Activated naive CD8-positive, alpha-beta T cell treated with anti-CD3 and anti-CD28 coated beads, Interleukin-2, amount 10 ng/mL, durations not matched to agents 7 days and 5 days (primary cell): ENCODE measurements around the gene SYNJ1. TPM values are rescaled to one million over a fixed set of nuclear protein-coding genes. Genes with fewer than 3 reads are reported as not detected.
"Not testable (repeated sequence)": the region's sequence is repeated elsewhere in the genome, so short reads cannot be mapped to it uniquely, and the experiment has no call there.

Experiments used
- ATAC-seq: fragments of 150-1000 bp; cut with Tn5 transposase; one replicate; pipeline ENCODE4 v1.10.0; 2021; ENCODE audit warnings: low read depth, moderate library complexity
- POLR2A ChIA-PET: fragments of 350-600 bp; sonication (Branson Sonifier 250); formaldehyde crosslinking; loops from one replicate; lab custom pipeline; 2021; ENCODE audit warnings: antibody characterized with exemption; lab: Charles Lee
- DNase-seq: peaks from one replicate; pipeline ENCODE4 v3.0.0; 2021
- H3K27ac Mint-ChIP-seq: one replicate; pipeline ENCODE4 v1.8.0; 2022; ENCODE audit warnings: mild to moderate bottlenecking, mixed read lengths
- H3K27me3 Mint-ChIP-seq: one replicate; pipeline ENCODE4 v1.8.0; 2022; ENCODE audit warnings: mild to moderate bottlenecking, moderate library complexity, mixed read lengths
- H3K36me3 Mint-ChIP-seq: one replicate; pipeline ENCODE4 v1.8.0; 2021; ENCODE audit warnings: mild to moderate bottlenecking, mixed read lengths
- H3K4me1 Mint-ChIP-seq: one replicate; pipeline ENCODE4 v1.8.0; 2021; ENCODE audit warnings: mixed read lengths
- H3K4me3 Mint-ChIP-seq: one replicate; pipeline ENCODE4 v1.8.0; 2022; ENCODE audit warnings: mild to moderate bottlenecking, moderate library complexity, mixed read lengths
- H3K9me3 Mint-ChIP-seq: one replicate; pipeline ENCODE4 v1.8.0; 2021; ENCODE audit warnings: mixed read lengths
- total RNA-seq, 2 experiments: library from RNA; stranded (reverse); gene quantifications; one replicate each; pipeline ENCODE4 v1.2.3, GENCODE V29; 2021

The SYNJ1 gene
- total RNA-seq, 2 experiments from 2014 or later = 17.9 to 20.4 TPM

DNA sequence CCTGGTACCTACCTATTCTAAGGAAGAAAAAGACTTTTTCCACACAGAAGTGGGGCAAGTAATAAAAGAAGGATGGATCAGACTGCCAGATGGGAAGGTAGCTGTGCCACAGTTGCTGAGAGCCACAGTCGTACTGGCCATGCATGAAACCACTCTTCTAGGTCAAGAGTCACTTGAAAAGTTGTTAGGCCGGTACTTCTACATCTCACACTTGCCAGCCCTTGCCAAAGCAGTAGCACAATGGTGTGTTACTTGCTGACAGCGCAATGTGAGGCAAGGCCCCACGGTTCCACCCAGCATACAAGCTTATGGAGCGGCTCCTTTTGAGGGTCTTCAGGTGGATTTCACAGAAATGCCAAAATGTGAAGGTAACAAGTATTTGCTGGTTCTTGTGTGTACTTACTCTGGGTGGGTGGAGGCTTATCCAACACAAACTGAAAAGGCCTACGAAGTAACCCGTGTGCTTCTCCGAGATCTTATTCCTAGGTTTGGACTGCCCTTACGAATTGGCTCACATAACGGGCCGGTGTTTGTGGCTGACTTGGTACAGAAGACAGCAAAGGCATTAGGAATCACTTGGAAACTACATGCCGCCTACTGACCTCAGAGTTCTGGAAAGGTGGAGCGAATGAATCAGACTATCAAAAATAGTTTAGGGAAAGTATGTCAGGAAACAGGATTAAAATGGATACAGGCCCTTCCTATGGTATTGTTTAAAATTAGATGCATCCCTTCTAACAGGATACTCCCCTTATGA is 66.6 kb downstream of the SYNJ1 start:
- POLR2A ChIA-PET, DNase-seq, H3K27me3 Mint-ChIP-seq, H3K4me3 Mint-ChIP-seq, H3K9me3 Mint-ChIP-seq, ATAC-seq, H3K4me1 Mint-ChIP-seq, H3K27ac Mint-ChIP-seq: not testable (repeated sequence)
- H3K36me3 Mint-ChIP-seq = peaks cover 64% of the 10 kb centered on the region

DNA sequence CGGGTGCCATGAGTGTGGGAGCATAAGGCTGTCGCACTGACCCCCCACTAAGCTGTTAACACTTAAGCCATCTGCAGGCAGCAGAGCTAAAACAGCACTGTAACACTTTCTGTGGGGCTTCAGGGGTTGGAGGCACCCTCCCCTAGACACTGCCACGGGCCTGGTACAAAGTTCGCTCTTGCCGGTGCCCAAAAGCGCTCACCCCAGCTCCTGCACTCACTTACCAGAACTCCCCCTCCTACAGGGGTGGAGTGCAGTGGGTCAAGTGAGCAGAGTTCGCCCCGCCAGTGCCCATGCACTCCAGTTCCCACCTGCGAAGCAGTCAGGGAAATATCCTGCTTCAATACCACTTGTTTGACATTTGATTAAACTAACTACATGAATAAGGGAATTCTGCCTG is 69.3 kb downstream of the SYNJ1 start:
- Mint-ChIP-seq H3K27ac (no peak overlapping the region), H3K9me3 (peaks cover 3% of the 10 kb centered on the region), H3K4me3 (no peak overlapping the region), H3K4me1 (no peaks in the 10 kb centered on the region), H3K36me3 (peaks cover 42% of the 10 kb centered on the region), H3K27me3 (no peaks in the 10 kb centered on the region)
- no peak for ATAC-seq
- DNase-seq = no peak
- POLR2A ChIA-PET = interaction anchor here (0.8 kb wide), 1 partner anchor 132 kb away, joined by 3 read pairs; no protein-coding TSS in a partner anchor

DNA sequence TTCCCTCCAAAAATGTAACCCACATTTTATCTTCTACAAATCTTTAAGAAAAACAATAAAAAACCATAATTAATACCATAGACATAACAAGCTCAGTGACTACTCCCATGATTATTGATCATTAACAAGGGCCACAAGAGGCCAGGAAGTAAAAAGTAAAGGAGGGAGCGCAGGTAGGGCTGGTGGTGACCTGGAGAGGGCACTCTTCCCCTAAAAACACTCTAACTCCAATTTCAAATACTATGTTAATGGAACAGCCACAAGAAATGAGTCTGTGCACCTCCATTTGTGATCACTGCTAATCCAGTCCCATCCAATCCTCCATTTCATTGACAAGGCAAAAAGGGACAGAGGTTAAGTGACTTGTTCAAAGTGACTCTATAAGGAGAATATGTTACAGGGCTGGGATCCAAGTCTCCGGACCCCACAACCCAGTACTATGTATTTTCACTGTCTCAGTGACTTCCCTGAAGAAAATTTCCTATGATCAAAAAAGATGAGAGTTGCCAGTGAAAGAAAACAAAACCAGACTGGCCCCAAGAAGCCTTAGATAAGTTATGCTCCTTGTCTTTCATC is 74.4 kb downstream of the SYNJ1 start:
- Mint-ChIP-seq H3K27me3 (no peaks in the 10 kb centered on the region), H3K9me3 (no peaks in the 10 kb centered on the region), H3K4me3 (no peak overlapping the region), H3K4me1 (peaks cover 8% of the 10 kb centered on the region), H3K27ac (no peak overlapping the region), H3K36me3 (peaks cover 18% of the 10 kb centered on the region)
- ATAC-seq (peak; percentile 68), DNase-seq (no peak)
- POLR2A ChIA-PET = no interaction called here

DNA sequence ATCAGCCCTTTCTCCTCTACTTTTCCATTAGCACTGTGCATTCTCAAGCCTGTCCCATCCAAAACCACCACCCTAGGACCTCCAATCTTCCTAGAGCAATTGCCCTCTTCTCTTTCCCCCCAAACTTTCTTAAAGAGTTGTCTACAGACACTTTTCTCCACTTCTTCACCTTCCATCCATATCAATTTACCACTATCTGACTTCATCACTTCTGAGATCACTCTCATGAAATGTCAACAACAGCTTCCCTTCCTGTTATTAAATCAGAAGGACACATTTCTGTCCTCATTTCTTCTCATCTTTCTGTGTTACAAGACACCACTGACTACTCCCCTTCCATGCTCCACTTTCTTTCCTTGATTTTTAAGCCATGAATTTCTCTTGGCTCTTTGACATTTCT is 79.6 kb downstream of the SYNJ1 start:
- no peak overlapping the region for H3K27ac Mint-ChIP-seq
- no peak for ATAC-seq
- POLR2A ChIA-PET = no interaction called here
- no peaks in the 10 kb centered on the region for H3K9me3 Mint-ChIP-seq
- DNase-seq = no peak
- H3K4me3 Mint-ChIP-seq = no peak overlapping the region
- no peaks in the 10 kb centered on the region for H3K27me3 Mint-ChIP-seq
- H3K36me3 Mint-ChIP-seq = peaks cover 1% of the 10 kb centered on the region
- H3K4me1 Mint-ChIP-seq = peaks cover 8% of the 10 kb centered on the region

DNA sequence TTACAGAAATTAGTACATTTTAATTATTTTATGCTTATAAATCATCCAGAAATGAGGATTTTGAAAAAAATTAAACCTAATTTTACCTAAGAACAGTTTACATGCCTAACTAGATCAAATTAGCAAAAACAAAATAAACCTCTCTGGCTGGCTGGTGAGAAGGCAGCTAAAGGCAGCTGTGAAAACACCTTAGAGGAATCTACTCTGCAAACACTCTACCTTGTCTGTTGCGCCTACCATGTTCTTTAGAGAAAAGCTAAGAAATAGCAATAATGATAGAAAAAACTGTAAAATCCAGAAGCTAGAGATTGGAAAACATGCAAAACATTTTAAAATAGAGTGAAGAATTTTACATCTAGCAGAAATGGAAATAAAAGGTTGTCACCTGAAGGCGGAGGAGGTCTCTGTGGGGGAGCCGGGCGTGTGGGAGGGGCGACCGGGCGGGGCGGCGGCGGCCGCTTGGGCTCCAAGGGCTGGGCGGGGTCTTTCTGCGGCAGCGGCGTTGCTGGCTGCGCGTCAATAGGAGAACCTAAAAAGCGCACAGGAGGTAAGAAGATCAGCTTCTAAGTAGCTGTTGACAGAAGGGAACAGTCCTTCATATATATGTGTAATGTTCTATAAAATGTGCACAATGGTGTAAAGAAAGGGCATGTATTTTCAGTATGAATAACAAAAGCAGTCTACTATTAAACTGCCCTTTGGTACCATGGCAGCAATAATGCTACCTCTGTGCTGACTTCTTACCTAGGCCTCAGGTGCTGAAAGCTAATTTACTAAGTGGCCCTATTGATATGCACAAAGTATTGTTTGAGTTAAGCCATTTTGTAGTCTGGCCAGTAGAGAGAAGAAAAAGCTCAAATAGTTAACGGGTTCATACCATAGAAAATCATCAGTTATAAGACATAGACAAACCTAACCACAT is 82.3 kb downstream of the SYNJ1 start:
- Mint-ChIP-seq H3K27ac (no peak overlapping the region), H3K4me1 (peaks cover 6% of the 10 kb centered on the region), H3K27me3 (no peaks in the 10 kb centered on the region), H3K4me3 (no peak overlapping the region), H3K36me3 (peaks cover 2% of the 10 kb centered on the region), H3K9me3 (no peaks in the 10 kb centered on the region)
- DNase-seq (no peak), ATAC-seq (no peak)
- POLR2A ChIA-PET = interaction anchor here (0.6 kb wide), 1 partner anchor 45 kb away, joined by 6 read pairs; no protein-coding TSS in a partner anchor

DNA sequence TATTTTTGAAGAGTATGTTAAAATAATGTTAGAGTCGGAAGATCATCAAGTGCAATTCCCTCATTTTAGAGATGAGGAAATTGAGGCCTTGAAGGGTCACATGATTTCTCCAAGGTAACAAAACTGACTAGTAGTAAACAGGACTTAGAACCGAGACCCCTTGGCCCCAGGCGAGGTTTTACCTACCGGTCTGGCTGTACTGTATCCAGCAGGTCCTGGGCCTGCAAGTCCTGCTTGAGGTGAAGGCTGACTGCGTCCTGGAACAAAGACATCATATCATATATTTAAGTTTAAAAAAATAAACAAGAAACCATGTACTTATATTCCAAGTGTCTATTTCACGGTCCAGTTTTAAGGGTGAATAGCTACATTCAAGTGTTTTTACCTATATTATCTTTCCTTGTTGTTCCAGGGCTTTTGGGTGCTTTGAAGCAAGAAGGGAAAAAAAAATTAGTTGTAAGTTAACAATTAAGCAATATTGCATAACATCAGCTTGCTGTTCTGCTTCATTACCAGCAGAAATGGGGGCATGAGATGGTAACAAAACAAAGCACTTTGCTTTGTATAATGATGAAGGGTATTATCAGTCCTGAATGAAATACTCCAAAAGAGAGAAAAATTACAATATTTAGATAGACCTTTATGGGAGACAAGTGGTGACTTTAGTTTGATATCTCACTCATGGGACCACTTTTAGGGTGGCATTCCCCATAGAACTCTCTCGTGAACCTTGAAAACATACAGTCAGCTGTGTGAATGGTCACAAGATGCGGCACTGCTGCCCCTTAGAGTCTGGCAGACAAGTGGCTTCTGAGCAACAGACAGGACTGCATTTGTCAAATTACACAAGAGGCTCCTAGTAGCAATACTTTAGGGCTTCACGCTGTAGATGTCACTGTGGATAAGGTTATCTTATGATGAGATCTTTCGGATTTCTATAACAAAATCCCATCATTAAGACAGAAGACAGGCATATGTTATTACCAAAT is 85.8 kb downstream of the SYNJ1 start:
- Mint-ChIP-seq H3K4me3 (no peak overlapping the region), H3K9me3 (no peaks in the 10 kb centered on the region), H3K27me3 (no peaks in the 10 kb centered on the region), H3K4me1 (peaks cover 4% of the 10 kb centered on the region), H3K27ac (no peak overlapping the region), H3K36me3 (peaks cover 10% of the 10 kb centered on the region)
- no peak for ATAC-seq
- no peak for DNase-seq
- POLR2A ChIA-PET = no interaction called here

DNA sequence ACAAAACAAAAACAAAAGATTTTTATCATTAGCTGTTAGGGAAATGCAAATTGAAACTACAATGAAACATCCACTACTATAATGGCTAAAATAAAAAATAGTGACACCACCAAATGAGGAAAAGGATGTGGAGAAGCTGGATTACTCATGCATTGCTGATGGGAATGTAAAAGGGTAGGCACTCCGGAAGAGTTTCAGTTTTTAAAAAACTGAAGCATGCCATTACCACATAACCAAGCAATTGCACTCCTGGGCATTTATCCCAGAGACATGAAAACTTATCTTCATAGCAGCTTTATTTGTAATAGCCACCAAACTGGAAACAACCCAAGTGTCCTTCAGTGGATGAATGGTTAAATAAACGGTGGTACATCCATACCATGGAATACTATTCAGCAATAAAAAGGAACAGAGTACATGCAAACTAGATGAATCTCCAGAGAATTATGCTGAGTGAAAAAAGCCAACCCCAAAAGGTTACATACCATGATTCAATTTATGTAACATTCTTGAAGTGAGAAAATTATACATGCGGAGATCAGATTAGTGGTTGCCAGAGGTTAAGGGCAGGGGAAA is 101.1 kb downstream of the SYNJ1 start:
- ATAC-seq (no peak), DNase-seq (no peak)
- H3K36me3 Mint-ChIP-seq = peaks cover 8% of the 10 kb centered on the region
- H3K27ac Mint-ChIP-seq = no peak overlapping the region
- POLR2A ChIA-PET = no interaction called here
- no peak overlapping the region for H3K4me3 Mint-ChIP-seq
- no peaks in the 10 kb centered on the region for H3K9me3 Mint-ChIP-seq
- H3K27me3 Mint-ChIP-seq = peaks cover 13% of the 10 kb centered on the region
- peaks cover 4% of the 10 kb centered on the region for H3K4me1 Mint-ChIP-seq

DNA sequence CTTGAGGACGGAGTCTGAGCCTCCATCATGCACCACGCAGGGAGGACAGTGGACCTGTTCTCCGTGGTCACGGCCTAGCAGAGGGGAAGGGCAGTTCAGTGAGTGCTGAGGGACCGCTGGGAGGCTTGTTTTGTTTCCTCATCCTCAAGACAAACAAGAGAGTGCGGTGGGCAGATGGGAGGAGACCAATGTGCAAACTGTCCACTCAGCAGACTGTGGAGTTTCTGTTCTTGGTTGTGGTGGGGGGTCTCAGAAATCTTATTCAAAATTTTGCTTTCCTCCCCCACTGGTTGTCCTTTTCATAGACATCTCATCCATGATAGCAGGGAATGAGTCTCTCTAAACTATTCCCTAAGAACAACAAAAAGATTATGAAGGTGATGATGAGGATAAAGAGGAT is 109.6 kb downstream of the SYNJ1 start:
- DNase-seq, ATAC-seq, H3K27ac Mint-ChIP-seq, H3K36me3 Mint-ChIP-seq, H3K9me3 Mint-ChIP-seq, H3K4me3 Mint-ChIP-seq, H3K4me1 Mint-ChIP-seq, POLR2A ChIA-PET: not testable (repeated sequence)
- peaks cover 27% of the 10 kb centered on the region for H3K27me3 Mint-ChIP-seq

DNA sequence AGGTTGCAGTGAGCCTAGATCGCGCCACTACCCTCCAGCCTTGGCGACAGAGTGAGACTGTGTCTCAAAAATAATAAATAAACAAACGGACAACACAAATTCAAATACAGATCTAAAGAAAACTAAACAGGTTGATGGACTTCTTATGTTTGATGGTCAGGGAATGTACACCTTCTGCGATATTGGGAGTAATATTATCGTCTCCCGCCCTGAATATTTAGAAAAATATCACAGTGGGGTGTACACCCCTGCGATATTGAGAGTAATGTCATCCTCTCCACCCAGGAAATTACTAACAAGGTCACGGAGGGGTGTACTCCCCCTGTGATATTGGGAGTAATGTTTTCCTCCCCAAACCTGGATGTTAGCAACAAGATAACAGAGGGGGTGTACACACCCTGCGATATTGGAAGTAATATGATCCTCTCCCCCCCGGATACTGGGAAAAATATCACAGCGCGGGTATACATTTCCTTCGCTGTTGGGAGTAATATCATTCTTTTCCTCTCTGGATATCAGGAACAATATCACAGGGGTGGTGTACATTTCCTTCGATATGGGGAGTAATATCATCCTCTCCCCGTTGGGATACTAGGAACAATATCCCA is 114.3 kb downstream of the SYNJ1 start:
- Mint-ChIP-seq H3K9me3 (no peaks in the 10 kb centered on the region), H3K27me3 (peaks cover 10% of the 10 kb centered on the region), H3K4me3 (peak overlapping the region; percentile 99), H3K27ac (no peak overlapping the region), H3K36me3 (peaks cover 5% of the 10 kb centered on the region), H3K4me1 (peaks cover 10% of the 10 kb centered on the region)
- POLR2A ChIA-PET = interaction anchor here (2.4 to 2.8 kb wide), 2 partner anchors 157 to 221 kb away, joined by 10 to 18 read pairs; partner anchors contain the start of genes PAXBP1 and URB1
- ATAC-seq (no peak), DNase-seq (no peak)

DNA sequence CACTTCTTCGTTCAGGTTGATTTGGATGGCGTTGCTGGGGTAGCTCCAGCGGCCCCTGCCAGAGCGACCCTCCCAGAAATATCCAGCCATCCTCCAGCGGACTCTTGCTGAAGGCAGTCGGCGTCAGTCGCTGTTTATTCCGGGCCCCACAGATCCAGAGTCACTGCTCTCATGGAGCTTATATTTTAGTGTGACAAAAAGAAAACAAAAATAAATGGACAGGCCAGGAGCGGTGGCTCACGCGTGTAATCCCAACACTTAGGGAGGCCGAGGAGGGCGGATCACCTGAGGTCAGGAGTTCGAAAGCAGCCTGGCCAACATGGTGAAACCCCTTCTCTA is 114.8 kb downstream of the SYNJ1 start:
- Mint-ChIP-seq H3K36me3 (peaks cover 5% of the 10 kb centered on the region), H3K27ac (peak overlapping the region; percentile 90), H3K9me3 (no peaks in the 10 kb centered on the region), H3K4me1 (peaks cover 10% of the 10 kb centered on the region), H3K4me3 (peak overlapping the region; percentile 99), H3K27me3 (peaks cover 8% of the 10 kb centered on the region)
- ATAC-seq (peak; percentile 3), DNase-seq (no peak)
- POLR2A ChIA-PET = interaction anchor here (1.1 to 2.8 kb wide), 4 partner anchors 114 to 221 kb away, joined by 4 to 18 read pairs (median 8); partner anchors contain the start of genes PAXBP1, SYNJ1 and URB1

DNA sequence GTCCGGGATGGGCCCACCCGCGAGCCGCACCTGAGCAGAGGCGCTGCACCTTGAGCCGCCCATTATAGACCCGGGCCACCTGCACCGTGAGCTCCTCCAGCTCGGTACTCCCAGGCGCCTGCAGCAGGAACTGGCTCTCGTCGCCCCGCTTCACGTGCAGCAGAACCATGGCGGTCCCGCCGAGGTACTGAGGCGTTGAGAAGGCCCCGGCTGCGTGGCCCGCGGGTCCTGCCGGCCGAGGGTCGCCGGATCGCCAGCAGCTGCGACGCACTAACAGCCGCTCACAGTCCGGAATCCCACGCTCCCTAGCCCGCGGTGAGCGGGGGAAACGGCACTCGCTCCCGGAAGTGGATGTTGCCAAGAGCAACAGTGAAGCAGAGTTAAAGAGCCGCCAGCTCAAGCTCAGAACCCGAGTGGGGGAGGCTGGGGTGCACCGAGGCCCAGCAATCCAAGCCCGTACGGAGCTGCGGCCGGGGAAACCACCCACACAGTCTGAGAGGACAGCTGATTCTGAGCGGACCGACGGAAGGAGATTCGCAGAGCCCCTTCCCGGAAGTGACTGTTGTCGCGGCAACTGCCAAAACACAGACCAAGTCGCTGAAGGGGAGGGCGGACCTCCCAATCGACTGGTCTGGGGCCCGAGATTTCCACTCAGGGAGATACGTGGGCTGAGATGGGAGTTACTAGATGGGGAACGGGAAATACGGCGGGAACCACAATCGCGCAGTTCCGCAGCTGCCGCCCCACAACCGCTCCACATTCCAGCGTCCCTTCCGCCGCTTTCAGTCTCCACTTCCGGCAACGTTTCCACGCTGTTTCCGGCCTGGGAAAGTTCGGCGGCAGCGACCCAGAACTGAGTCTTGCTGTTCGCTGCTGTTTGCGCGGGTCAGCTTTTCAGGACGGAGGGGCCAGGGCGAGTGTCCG is 115.5 kb downstream of the SYNJ1 start, which contains the start of gene CFAP298:
Gene CFAP298 (minus strand): TSS at position 303 of the 924 bp plus-strand sequence. CDS start 134 bp downstream, at position 169.
- Mint-ChIP-seq H3K36me3 (peaks cover 5% of the 10 kb centered on the region), H3K4me1 (peaks cover 10% of the 10 kb centered on the region), H3K27me3 (peaks cover 6% of the 10 kb centered on the region), H3K4me3 (peak within 1 kb of the TSS; percentile 99), H3K27ac (peak within 1 kb of the TSS; percentile 90), H3K9me3 (no peaks in the 10 kb centered on the region)
- DNase-seq = peak; percentile 85
- ATAC-seq = peak; percentile 90
- POLR2A ChIA-PET = interaction anchor here (0.6 to 2.8 kb wide), 7 partner anchors 43 to 220 kb away, joined by 3 to 18 read pairs (median 5); partner anchors contain the start of genes PAXBP1, SYNJ1 and URB1
